Bronchial smooth muscle cell (primary cell): ENCODE measurements around the gene MAP1A. TPM values are rescaled to one million over a fixed set of nuclear protein-coding genes. Genes with fewer than 3 reads are reported as not detected.

Experiments used
- total RNA-seq: library from RNA; depleted of rRNA; stranded (reverse); fragments of >200 nt; gene quantifications from 2 replicates; pipeline ENCODE4 v1.2.1, GENCODE V29; 2014

The MAP1A gene
- 42.0 and 53.7 TPM in 2 replicates for total RNA-seq

DNA sequence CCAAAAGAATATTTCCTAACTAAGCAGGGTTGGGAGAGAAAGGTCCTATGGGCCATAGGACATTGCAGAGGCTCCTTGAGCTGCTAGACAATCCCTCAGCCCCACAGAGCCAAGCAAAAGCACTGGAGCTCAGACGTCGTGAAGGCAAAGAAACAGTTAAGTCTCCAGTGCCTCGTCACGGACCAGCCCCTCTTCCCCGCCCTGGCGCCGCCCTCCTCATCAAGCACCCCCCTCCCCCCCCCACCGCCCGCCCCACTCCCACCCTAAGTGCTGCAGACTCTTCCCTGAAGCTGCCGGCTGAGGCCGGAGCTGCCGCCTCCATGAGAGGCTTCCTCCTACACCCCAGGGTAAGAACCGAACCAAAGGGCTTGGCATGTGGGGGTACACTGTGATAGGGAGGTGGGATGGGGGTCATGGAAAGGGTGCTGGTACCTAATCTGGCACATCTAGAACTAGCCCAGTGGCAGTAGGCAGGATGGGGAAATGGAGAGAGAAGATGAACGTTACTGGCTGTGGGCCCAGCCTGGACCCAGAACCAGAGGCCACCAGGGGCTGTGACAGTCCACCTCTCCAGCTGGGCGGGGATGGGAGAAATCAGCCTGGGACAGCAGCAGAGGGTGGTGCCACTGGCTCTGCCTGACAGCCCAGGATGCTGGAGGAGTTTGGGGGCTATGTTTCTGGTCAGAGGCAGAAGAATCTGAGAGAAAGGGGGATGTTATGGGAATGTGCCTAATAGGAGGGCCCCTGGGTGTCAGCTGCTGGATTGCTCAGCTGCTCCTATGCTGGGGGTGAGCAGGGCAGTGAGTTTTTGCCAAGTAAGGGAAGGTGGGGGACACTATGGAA, at the start of gene MAP1A:
Gene MAP1A (plus strand): TSS at position 255 of the 843 bp plus-strand sequence. CDS start 3,866 bp downstream, outside the sequence.

DNA sequence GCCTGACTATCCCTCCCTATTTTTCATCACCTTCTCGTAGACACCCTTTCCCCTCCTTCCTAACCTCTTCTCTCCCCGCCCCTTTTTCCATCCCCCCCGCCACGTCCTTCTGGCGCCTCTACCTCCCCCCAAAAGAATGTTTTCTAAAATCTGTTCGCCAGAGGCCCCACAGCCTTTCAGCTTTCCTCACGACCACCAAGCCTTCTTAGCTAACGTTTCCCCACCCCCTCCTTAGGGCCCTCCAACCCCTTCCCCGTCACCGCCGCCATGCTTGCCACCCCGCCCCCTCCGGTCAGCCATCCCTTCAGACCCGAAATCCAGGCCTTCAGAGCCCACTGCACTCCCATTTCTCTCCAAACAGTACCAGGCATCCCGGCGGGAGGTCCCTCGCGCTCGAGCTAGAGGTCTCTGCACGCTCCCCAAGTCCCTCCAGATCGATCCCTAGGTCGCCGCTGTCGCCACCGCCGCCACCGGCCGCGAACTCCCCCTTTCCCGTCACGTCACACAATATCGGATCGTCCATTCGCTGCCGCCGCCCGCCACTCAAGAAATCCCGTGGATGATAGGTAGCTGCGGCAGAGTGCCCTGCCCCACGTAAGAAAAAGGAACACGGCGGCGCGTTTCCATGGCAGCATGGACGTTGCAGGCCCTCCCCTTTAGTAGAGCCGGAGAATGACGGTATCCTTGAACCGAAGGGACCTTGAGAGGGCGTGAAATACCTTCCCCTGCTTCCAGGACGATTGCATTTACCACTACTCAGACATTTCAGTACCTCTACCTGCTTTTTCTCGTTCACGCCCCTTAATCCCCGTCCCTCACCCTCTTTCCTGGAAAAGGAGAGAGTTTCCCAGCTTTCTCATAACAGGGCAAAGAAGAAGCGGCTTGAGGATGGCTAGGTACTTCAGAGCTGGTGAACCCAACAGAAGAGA, 24.5 kb upstream of the MAP1A start, which contains the start of gene TP53BP1:
Gene TP53BP1 (minus strand): TSS at position 484 of the 929 bp plus-strand sequence. CDS start 113 bp downstream, at position 371.

Other genes starting within 250 kb of the MAP1A start
- gene TGM7, start 215.4 kb upstream of the MAP1A start, total RNA-seq, result 0.09 TPM in 1 of 2 replicates, not detected in the other
- 4.1 and 9.1 TPM in 2 replicates for gene LCMT2, start 187.0 kb upstream of the MAP1A start, total RNA-seq
- gene ZSCAN29, start 146.6 kb upstream of the MAP1A start, total RNA-seq, result 15.9 and 17.9 TPM in 2 replicates
- 6.5 and 8.5 TPM in 2 replicates for gene TUBGCP4, start 146.5 kb upstream of the MAP1A start, total RNA-seq
- gene TP53BP1, start 24.5 kb upstream of the MAP1A start, total RNA-seq, result 81.7 and 84.2 TPM in 2 replicates
- 21.8 and 23.3 TPM in 2 replicates for gene PPIP5K1, start 72.6 kb downstream of the MAP1A start, total RNA-seq
- not detected in 2 replicates for gene CKMT1B, start 76.4 kb downstream of the MAP1A start, total RNA-seq
- gene STRC, start 101.2 kb downstream of the MAP1A start, total RNA-seq, result 0.09 and 0.16 TPM in 2 replicates
- 1.1 and 1.3 TPM in 2 replicates for gene CATSPER2, start 131.2 kb downstream of the MAP1A start, total RNA-seq
- 0.16 and 0.26 TPM in 2 replicates for gene CKMT1A, start 176.3 kb downstream of the MAP1A start, total RNA-seq
- gene PDIA3, start 228.8 kb downstream of the MAP1A start, total RNA-seq, result 77.9 and 95.7 TPM in 2 replicates